Measurements from ENCODE around the gene CHCHD3. TPM values are rescaled to one million over a fixed set of nuclear protein-coding genes. Genes with fewer than 3 reads are reported as not detected.

Gene CHCHD3
- total and polyA plus RNA-seq, 9 of the 15 experiments (the other 6 are each of a cell fraction or from before 2014, with no cell fraction given): 66.2 to 279 (median 204) TPM

GRCh38 chr7:132790104-132790503 lies 291.8 kb downstream of the CHCHD3 start:
- Histone ChIP-seq H3K4me2 (ENCODE audit: insufficient read depth, low read length) (no peak overlapping the region), H3K4me1 (replicated peaks in 1 of 2; ENCODE audit: control insufficient read depth in 2 of 2, insufficient read depth in 2 of 2, low read length in 2 of 2) (no peaks in the 10 kb centered on the region), H4K20me1 (replicated peaks; ENCODE audit: control insufficient read depth, insufficient read depth, low read length) (no peaks in the 10 kb centered on the region), H3K4me3 (no peak overlapping the region), H3K79me2 (ENCODE audit: control insufficient read depth, insufficient read depth, low read length) (no peaks in the 10 kb centered on the region), H3K9me3 (replicated peaks; ENCODE audit: control insufficient read depth, insufficient read depth, low read depth, low read length) (no peaks in the 10 kb centered on the region), H3K36me3 (ENCODE audit: control insufficient read depth, insufficient read depth, low read length) (peaks cover 70% of the 10 kb centered on the region), H3K9ac (ENCODE audit: insufficient read depth in 1 of 2, low read depth in 2 of 2, low read length in 2 of 2) (no peak overlapping the region), H3K27ac (ENCODE audit: extremely low read depth, low read depth, low read length) (no peak overlapping the region), H3K9me1 (ENCODE audit: control insufficient read depth, insufficient read depth, low read length) (no peaks in the 10 kb centered on the region), H2AFZ (ENCODE audit: low read depth, low read length) (no peak overlapping the region), H3K27me3 (ENCODE audit: control insufficient read depth in 2 of 2, insufficient read depth in 2 of 2, low read length in 2 of 2) (no peaks in the 10 kb centered on the region)
- no peak for TF ChIP-seq RBM34 (IDR thresholded peaks at IDR 0.05; ENCODE audit: borderline replicate concordance, insufficient read depth, low read length)
- FAIRE-seq (no peak), ATAC-seq (no peak), DNase-seq (ENCODE audit: extremely low read depth in 1 of 4, low spot score in 3 of 4) (no peak)
- intact Hi-C loops (cut with micrococcal nuclease): no loop called here
- in situ Hi-C loops (cut with MboI): no loop called here
- WGBS (ENCODE audit: insufficient coverage, low coverage, missing lambda C conversion rate): 93% methylated on average over 2 of the region's 2 CpGs
- BruUV-seq (replicated peaks): no TSS peak
- CTCF ChIA-PET (ENCODE audit: low intra/inter-chr PET ratio): no interaction called here
- POLR2A ChIA-PET: interaction anchor here (1.2 kb wide), 1 partner anchor 15 kb away, joined by 3 read pairs; no protein-coding TSS in a partner anchor

- H3K79me2 ChIP-seq (ENCODE audit: control insufficient read depth, insufficient read depth, low read length): no peaks in the 10 kb centered on the region
- intact Hi-C loops (cut with micrococcal nuclease): no loop called here
- no peak for ATAC-seq
- H3K9ac ChIP-seq (ENCODE audit: insufficient read depth in 1 of 2, low read depth in 2 of 2, low read length in 2 of 2): no peak overlapping the region
- no peak for DNase-seq (ENCODE audit: extremely low read depth in 1 of 4, low spot score in 3 of 4)
- ChIA-PET POLR2A (interaction anchor here (0.8 to 1.2 kb wide), 2 partner anchors 14 to 182 kb away, joined by 3 read pairs; no protein-coding TSS in a partner anchor), CTCF (ENCODE audit: low intra/inter-chr PET ratio) (no interaction called here)
- no peaks in the 10 kb centered on the region for H3K9me1 ChIP-seq (ENCODE audit: control insufficient read depth, insufficient read depth, low read length)
- WGBS (ENCODE audit: insufficient coverage, low coverage, missing lambda C conversion rate): 89% methylated on average over 6 of the region's 6 CpGs
- TF ChIP-seq NFATC3 (IDR thresholded peaks at IDR 0.05): no peak
- no peak for TF ChIP-seq SMARCA4 (IDR thresholded peaks at IDR 0.05)
- no peak for TF ChIP-seq ZBTB12 (CRISPR knock-in tag; IDR thresholded peaks at IDR 0.05)
- TF ChIP-seq FOS (IDR thresholded peaks at IDR 0.05; ENCODE audit: extremely low read depth, insufficient read length): no peak
- TF ChIP-seq STAT5A (IDR thresholded peaks at IDR 0.05; ENCODE audit: borderline replicate concordance, low read length): no peak
- TF ChIP-seq MYNN (IDR thresholded peaks at IDR 0.05): no peak
- no peak for TF ChIP-seq MYNN (CRISPR knock-in tag; IDR thresholded peaks at IDR 0.05)
- no peak for TF ChIP-seq ZSCAN29 (IDR thresholded peaks at IDR 0.05)
- TF ChIP-seq SRSF3 (IDR thresholded peaks at IDR 0.05; ENCODE audit: insufficient read depth, low read length): no peak
- no peak for TF ChIP-seq ID3 (CRISPR knock-in tag; IDR thresholded peaks at IDR 0.05)
- no peak for TF ChIP-seq ID3 (tag; IDR thresholded peaks at IDR 0.05)
- H4K20me1 ChIP-seq (replicated peaks; ENCODE audit: control insufficient read depth, insufficient read depth, low read length): no peaks in the 10 kb centered on the region
- no TSS peak for BruUV-seq (replicated peaks)
- H3K4me1 ChIP-seq (replicated peaks in 1 of 2; ENCODE audit: control insufficient read depth in 2 of 2, insufficient read depth in 2 of 2, low read length in 2 of 2): no peaks in the 10 kb centered on the region
- no peak overlapping the region for H3K4me3 ChIP-seq
- no peak overlapping the region for H3K27ac ChIP-seq (ENCODE audit: extremely low read depth, low read depth, low read length)
- peaks cover 69% of the 10 kb centered on the region for H3K36me3 ChIP-seq (ENCODE audit: control insufficient read depth, insufficient read depth, low read length)
- H3K4me2 ChIP-seq (ENCODE audit: insufficient read depth, low read length): no peak overlapping the region
- H2AFZ ChIP-seq (ENCODE audit: low read depth, low read length): no peak overlapping the region
- in situ Hi-C loops (cut with MboI): no loop called here
- no peaks in the 10 kb centered on the region for H3K27me3 ChIP-seq (ENCODE audit: control insufficient read depth in 2 of 2, insufficient read depth in 2 of 2, low read length in 2 of 2)
- FAIRE-seq: no peak
- no peaks in the 10 kb centered on the region for H3K9me3 ChIP-seq (replicated peaks; ENCODE audit: control insufficient read depth, insufficient read depth, low read depth, low read length)
Observed at GRCh38 chr7:132789281-132789680, 292.6 kb downstream of the CHCHD3 start.

Measured in K562 (cell line).